Measurements from ENCODE around the gene ATP2B1.

DNA sequence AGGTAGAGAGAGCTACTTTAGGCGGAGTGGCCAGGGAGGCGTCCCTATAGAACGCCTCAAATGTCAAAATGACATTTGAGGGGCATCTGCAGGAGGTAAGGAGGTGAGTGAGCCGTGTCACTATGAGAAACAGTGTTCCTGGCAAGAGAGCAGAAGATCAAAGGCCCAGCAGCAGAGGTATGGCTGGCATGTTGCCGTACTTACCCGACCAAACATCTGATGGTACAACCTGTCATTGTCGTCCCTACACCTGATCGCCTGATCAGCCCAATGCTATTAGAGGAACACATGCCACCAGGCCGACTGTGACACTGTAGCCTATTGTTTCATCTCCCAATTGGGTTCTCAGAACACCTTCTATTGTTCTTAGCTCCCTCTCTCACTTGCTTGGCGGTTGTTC lies 148.9 kb downstream of the ATP2B1 start:
- TF ChIP-seq, protein P1, sequence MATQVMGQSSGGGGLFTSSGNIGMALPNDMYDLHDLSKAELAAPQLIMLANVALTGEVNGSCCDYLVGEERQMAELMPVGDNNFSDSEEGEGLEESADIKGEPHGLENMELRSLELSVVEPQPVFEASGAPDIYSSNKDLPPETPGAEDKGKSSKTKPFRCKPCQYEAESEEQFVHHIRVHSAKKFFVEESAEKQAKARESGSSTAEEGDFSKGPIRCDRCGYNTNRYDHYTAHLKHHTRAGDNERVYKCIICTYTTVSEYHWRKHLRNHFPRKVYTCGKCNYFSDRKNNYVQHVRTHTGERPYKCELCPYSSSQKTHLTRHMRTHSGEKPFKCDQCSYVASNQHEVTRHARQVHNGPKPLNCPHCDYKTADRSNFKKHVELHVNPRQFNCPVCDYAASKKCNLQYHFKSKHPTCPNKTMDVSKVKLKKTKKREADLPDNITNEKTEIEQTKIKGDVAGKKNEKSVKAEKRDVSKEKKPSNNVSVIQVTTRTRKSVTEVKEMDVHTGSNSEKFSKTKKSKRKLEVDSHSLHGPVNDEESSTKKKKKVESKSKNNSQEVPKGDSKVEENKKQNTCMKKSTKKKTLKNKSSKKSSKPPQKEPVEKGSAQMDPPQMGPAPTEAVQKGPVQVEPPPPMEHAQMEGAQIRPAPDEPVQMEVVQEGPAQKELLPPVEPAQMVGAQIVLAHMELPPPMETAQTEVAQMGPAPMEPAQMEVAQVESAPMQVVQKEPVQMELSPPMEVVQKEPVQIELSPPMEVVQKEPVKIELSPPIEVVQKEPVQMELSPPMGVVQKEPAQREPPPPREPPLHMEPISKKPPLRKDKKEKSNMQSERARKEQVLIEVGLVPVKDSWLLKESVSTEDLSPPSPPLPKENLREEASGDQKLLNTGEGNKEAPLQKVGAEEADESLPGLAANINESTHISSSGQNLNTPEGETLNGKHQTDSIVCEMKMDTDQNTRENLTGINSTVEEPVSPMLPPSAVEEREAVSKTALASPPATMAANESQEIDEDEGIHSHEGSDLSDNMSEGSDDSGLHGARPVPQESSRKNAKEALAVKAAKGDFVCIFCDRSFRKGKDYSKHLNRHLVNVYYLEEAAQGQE (IDR thresholded peaks at IDR 0.05; ENCODE audit: insufficient read depth in 1 of 2, low read depth in 2 of 2, low read length in 2 of 2) = no peak
- no peak for TF ChIP-seq POLR2AphosphoS5 (IDR thresholded peaks at IDR 0.05; ENCODE audit: low read depth, low read length)
- TF ChIP-seq SIN3A (IDR thresholded peaks at IDR 0.05; ENCODE audit: borderline replicate concordance, insufficient read depth, low read length) = no peak
- TF ChIP-seq TAF1 (IDR thresholded peaks at IDR 0.05; ENCODE audit: borderline replicate concordance, insufficient read depth, low read length) = no peak
